Activated T-helper 1 cell treated with anti-CD3 and anti-CD28 coated beads, Interleukin-2, amount 50 U/mL, for 16 hours (primary cell): ENCODE data around the gene RTF2.
"Not testable (repeated sequence)": the region's sequence is repeated elsewhere in the genome, so short reads cannot be mapped to it uniquely, and the experiment has no call there.

ENCODE experiments used
- DNase-seq, 2 donors: peaks; one replicate each; pipeline ENCODE4 v3.0.0-alpha.2; 2020; ENCODE audit warnings: low read depth in 1 of 2, low spot score in 1 of 2

RTF2 gene

GRCh38 chr20:56469077-56469449 is 636 bp downstream of the RTF2 start:
- DNase-seq: no peak

DNA sequence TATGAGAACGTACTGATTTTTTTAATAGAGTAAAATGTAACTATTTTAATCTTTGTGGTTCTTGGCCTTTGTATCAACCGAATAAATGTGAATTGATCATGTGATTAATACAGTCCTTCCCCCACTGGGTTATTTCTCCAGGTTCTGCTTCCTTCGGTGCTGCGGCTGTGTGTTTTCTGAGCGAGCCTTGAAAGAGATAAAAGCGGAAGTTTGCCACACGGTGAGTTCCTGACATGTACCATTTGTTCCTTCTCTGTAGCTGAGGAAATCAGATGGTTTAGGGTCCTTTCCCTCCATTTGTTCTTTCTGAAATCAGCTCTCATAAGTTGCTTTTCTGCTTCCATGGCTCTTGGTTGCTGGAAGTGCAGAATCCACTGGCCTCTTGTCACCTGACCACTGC is 15.5 kb downstream of the RTF2 start:
- no peak for DNase-seq

DNA sequence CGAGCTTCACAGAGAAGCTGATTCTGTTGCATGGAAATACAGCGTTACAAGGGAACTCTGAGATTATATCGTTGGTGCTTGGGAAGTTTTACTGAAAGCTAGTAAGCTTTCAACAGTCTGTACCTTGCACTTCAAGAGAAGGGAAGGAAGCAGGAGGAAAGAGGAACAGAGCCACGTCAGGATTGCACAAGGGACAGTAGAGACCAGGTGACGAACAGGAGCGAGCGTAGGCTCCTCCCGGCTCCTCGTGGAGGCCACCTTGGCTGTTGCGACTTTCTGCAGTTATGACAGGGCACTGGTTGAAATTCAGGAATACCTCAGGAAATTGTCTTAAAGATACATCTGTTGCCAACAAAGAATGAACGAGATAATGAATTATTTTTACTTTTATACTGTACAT is 18.8 kb downstream of the RTF2 start:
- no peak for DNase-seq

DNA sequence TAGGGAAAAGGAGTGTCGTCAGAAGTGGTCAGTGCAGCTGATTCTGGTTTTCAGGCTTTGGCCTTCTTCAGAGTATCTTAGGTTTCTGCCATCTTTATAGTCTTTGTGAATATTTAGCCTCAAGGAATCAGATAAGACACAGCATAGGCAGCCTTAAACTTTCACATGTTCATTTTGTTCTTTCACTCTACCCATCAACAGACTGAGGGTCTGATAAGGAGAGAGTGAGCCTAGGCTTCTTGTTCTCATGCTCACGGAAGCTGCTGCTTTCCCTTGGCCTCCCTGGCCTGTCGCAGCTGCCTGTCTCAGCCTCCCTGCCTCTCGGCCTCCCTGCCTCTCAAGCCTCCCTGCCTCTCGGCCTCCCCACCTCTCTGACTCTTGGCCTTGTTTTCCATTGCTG is 20.1 kb downstream of the RTF2 start:
- DNase-seq: no peak

DNA sequence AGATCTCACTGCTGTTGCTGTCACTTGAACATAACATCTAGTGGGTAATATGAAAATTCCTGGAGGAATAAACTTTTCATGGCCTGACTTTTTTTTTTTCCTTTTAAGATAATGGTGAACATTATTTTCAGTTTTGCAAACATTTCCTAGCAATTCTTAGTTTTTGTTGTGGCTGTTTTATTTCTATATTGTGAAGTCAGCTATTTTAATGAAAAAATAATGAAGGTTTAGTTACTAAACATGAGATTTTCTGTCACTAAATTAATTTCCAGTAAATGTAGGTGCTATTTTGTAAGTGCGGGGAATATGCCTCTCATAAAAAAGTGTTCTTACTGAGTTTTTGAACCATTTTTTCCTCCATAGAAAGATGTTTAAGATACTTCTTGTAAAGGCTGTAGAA is 32.7 kb downstream of the RTF2 start:
- DNase-seq: no peak

GRCh38 chr20:56503916-56504315 is 35.5 kb downstream of the RTF2 start:
- DNase-seq: no peak

GRCh38 chr20:56504373-56505005 is 36.1 kb downstream of the RTF2 start:
- no peak for DNase-seq

DNA sequence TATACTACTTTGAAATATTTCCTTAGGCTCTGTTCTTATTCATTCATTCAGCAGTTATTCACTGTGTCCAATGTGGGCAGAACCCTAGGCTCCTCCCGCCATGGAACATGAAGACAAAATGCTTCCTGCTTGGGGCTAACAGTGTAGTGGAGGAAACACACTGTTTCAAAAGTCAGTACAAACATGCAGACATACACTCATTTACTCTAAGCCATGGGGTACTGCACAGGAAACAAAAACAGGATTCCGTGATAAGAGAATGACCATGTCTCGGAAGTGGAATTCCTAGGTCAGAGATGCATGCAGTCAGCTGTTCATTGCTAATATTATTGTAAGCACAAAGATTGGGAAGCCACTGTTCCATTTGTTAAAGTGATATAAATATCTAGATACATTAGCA is 37.7 kb downstream of the RTF2 start:
- DNase-seq: no peak

DNA sequence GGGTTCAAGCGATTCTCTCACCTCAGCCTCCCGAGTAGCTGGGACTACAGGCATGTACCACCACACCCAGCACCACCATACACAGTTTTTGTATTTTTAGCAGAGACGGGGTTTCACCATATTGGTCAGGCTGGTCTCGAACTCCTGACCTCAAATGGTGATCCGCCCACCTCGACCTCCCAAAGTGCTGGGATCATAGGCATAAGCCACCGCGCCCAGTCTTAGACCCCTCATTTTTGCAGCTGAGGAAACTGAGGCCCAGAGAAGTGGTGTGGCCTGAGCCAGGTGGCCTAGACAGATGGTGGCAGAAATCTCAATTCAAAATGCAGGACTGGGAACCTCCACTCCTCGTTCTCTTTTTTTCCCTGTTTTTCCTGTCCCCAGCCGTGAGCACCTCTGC is 43.5 kb downstream of the RTF2 start:
- DNase-seq: no peak

GRCh38 chr20:56513161-56514150 is 45.0 kb downstream of the RTF2 start:
- no peak for DNase-seq

- no peak for DNase-seq
These were observed 48.2 kb downstream of the RTF2 start for GRCh38 chr20:56516631-56517030.

DNA sequence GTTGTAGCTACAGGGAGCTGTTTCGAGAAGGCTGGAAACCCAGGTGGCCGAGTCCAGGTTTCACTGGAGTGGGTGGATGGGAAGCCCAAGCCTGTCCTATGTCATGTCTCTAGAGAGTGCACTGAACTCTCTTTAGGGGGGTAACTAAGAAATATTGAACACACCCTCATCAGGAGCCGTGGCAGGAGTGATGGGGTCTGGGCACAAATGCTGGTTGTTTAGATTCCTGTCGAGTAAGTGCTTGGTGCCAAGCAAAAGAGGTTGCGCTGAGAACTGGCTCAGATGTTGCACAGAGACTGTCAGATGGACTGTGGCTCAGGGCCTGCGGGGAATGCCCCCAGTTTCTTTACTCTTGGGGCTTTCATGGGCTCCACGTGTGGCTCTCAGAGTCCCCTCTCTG is 48.8 kb downstream of the RTF2 start:
- DNase-seq: no peak

DNA sequence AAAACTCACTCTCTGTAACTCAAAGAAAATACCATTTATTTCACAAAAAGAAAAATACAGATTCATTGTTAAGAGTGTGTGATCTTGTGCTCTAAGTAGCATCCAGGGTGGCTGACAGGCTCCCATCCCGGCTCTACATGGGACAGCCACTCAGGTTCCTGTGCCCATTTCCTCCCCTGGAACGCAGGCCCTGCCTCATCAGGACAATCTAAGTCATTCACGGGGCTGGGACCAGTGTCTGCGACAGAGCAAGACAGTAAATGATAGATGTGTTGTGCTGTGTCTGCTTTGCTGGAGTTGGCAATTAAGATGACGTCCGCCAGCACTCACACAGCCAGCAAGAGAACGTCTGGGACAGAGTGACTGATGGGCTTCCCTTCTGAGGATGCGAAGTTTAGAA is 49.2 kb downstream of the RTF2 start:
- DNase-seq: no peak

DNA sequence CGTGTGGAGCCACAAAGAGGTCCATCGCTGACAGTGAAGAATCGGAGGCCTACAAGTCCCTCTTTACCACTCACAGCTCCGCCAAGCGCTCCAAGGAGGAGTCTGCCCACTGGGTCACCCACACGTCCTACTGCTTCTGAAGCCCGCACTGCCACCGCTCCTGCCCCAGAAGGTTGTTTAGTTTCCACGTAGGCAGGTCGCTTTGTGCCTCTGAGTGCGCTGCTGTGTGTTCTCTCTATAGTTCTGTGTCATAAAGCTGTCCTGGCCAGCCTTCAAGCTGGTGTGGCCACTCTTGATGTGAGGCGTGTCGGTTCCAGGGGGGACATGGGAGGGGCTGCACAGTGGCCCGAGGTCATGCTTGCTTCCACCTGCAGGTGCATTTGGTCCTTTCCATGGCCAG is 49.7 kb downstream of the RTF2 start:
- no peak for DNase-seq

GRCh38 chr20:56518721-56519398 is 50.4 kb downstream of the RTF2 start:
- no peak for DNase-seq

GRCh38 chr20:56519551-56519950 is 51.1 kb downstream of the RTF2 start:
- DNase-seq: no peak

- DNase-seq: no peak
These were observed 51.8 kb downstream of the RTF2 start for GRCh38 chr20:56520180-56520579.

DNA sequence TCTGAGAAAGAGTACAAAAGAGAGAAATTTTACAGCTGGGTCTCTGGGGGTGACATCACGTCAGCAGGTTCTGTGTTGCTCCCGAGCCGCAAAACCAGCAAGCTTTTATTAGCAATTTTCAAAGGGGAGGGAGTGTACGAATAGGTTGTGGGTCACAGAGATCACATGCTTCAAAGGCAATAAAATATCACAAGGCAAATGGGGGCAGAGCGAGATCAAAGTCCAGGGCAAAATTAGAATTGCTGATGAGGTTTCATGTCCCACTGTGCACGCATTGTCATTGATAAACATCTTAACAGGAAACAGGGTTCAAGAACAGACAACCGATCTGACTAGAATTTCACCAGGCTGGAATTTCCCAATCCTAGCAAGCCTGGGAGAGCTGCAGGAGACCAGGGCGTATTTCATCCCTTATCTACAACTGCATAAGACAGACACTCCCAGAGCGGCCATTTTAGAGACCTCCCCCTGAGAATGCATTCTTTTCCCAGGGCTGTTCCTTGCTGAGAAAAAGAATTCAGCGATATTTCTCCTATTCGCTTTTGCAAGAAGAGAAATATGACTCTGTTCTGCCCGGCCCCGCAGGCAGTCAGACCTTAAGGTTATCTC is 52.4 kb downstream of the RTF2 start:
- DNase-seq: not testable (repeated sequence)

DNA sequence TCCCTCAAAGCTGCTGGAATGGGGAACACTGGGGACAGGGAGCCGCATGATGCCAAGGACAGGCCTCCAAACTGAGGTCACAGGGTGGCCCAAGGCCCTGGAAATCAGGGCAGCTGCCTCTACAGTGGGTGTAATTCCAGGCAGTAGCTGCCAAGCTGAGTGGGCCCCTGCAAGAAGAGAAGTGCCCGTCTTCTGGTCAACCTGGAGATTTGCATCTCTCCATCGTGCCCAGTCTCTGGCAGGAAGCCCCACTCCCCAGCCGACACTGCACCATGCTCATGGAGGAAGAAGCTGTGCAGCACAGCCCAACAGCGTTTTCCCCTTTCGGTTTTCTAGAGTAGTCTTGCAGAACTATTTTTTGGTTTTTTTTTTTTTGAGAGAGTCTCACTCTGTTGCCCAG is 53.9 kb downstream of the RTF2 start:
- no peak for DNase-seq

GRCh38 chr20:56524444-56524843 is 56.0 kb downstream of the RTF2 start, which contains the start of gene FAM209A:
FAM209A (plus strand) TSS chr20:56524744; CDS start chr20:56524809, 65 bp downstream.
- not testable (repeated sequence) for DNase-seq

- DNase-seq: no peak
These were observed 59.1 kb downstream of the RTF2 start for GRCh38 chr20:56527521-56527920.
